Tibial nerve (tissue), 4 donors: ENCODE data around the gene ABLIM3.

Source experiments
- CTCF ChIP-seq, 5 experiments: fragments of 200-600 bp in 3 of 5; fragments of 450-650 bp in 2 of 5; sonication (generic) in 3 of 5; IDR thresholded peaks; one replicate each; pipeline ENCODE4 v1.5.1; 2016 to 2019; ENCODE audit warnings: antibody characterized with exemption in 5 of 5, mild to moderate bottlenecking in 3 of 5, moderate library complexity in 2 of 5
- EP300 ChIP-seq, 2 donors: sonication (generic); formaldehyde crosslinking; IDR thresholded peaks; one replicate each; pipeline ENCODE4 v1.6.1; 2017; ENCODE audit warnings: antibody characterized with exemption in 2 of 2, mild to moderate bottlenecking in 1 of 2
- POLR2A ChIP-seq, 2 donors: fragments of 450-650 bp; IDR thresholded peaks; one replicate each; pipeline ENCODE4 v1.6.1; 2017; ENCODE audit warnings: antibody characterized with exemption in 2 of 2, mild to moderate bottlenecking in 2 of 2, moderate library complexity in 2 of 2

DNA sequence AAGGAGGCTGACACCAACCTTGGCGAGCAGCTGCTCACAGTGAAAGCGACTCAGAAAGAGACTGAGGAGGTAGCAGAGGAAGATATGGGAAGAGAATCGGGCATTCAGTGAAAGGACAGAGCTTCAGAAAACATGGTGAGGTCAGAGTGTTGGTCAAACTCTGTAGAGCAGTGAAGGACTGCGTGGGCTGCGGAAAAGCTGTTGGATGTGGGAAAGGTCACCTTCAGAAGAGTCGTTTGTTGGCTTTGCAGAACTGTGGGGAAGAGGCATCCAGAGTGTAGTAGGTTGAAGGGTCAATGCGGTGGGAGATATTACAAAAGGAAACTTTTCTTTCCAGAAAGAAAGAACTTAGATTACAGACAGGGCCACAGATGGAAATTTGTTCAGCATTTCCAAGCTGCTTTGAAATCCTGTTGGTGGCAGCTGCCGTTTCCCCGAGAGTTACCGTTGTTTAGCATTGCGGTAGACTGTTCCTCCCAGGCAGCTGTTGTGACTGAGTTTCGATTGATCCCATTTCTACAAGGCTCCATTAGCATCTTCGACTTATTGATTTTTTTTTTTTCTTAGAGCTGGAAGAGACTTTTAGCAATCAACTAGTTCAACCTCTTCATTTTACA is 72.1 kb downstream of the ABLIM3 start:
- TF ChIP-seq CTCF (IDR thresholded peaks at IDR 0.05), result no peak
- TF ChIP-seq POLR2A (IDR thresholded peaks at IDR 0.05), result no peak
- peak in 1 of 2 donors; percentile 37 for TF ChIP-seq EP300 (IDR thresholded peaks at IDR 0.05)
